Vagina (tissue), 2 donors: ENCODE data around the gene RALGAPA2. TPM values are rescaled to one million over a fixed set of nuclear protein-coding genes. Genes with fewer than 3 reads are reported as not detected.

ENCODE experiments used
- DNase-seq, 2 donors: peaks; one replicate each; pipeline ENCODE4 v3.0.0-alpha.2; 2017; ENCODE audit errors: extremely low spot score in 2 of 2
- H3K27ac ChIP-seq: fragments of 200-600 bp; sonication (generic); one replicate; pipeline ENCODE4 v1.5.1; 2019
- H3K27me3 ChIP-seq: fragments of 200-600 bp; sonication (generic); one replicate; pipeline ENCODE4 v1.5.1; 2019
- H3K36me3 ChIP-seq, 2 donors: fragments of 200-600 bp; sonication (generic); one replicate each; pipeline ENCODE4 v1.5.1; 2017 to 2019
- H3K4me1 ChIP-seq: fragments of 200-600 bp; sonication (generic); one replicate; pipeline ENCODE4 v1.5.1; 2019
- H3K4me3 ChIP-seq, 2 donors: fragments of 200-600 bp; sonication (generic); 1 replicate in 1 of 2; 2 replicates in 1 of 2; pipeline ENCODE4 v1.5.1; 2016 to 2019
- H3K9me3 ChIP-seq: fragments of 200-600 bp; sonication (generic); one replicate; pipeline ENCODE4 v1.5.1; 2019
- POLR2A ChIP-seq, 2 donors: fragments of 450-650 bp; IDR thresholded peaks; one replicate each; pipeline ENCODE4 v1.6.1; 2017; ENCODE audit warnings: antibody characterized with exemption in 2 of 2, mild to moderate bottlenecking in 2 of 2, moderate library complexity in 2 of 2
- POLR2AphosphoS5 ChIP-seq, 2 donors: sonication (generic); formaldehyde crosslinking; IDR thresholded peaks; one replicate each; pipeline ENCODE4 v1.9.0; 2017; ENCODE audit warnings: antibody characterized with exemption in 2 of 2, mild to moderate bottlenecking in 2 of 2, low read depth in 1 of 2; ENCODE audit not compliant: insufficient read depth in 1 of 2
- intact Hi-C: fragments of 100-400 bp; cut with DNase I; formaldehyde crosslinking; loops from one replicate; pipeline ENCODE4 v1.15.1; 2023
- total RNA-seq: library from RNA; depleted of rRNA; stranded (reverse); fragments of >200 nt; gene quantifications from one replicate; pipeline ENCODE4 v1.2.3, GENCODE V29; 2016
- TF ChIP-seq, protein P1 (sequence below), 3 experiments: fragments of 450-650 bp in 2 of 3; fragments of 200-600 bp in 1 of 3; sonication (generic) in 1 of 3; IDR thresholded peaks; one replicate each; pipeline ENCODE4 v1.5.1; 2017 to 2019; ENCODE audit warnings: antibody characterized with exemption in 3 of 3, mild to moderate bottlenecking in 2 of 3, moderate library complexity in 2 of 3

RALGAPA2 gene
- 31.9 TPM for total RNA-seq

DNA sequence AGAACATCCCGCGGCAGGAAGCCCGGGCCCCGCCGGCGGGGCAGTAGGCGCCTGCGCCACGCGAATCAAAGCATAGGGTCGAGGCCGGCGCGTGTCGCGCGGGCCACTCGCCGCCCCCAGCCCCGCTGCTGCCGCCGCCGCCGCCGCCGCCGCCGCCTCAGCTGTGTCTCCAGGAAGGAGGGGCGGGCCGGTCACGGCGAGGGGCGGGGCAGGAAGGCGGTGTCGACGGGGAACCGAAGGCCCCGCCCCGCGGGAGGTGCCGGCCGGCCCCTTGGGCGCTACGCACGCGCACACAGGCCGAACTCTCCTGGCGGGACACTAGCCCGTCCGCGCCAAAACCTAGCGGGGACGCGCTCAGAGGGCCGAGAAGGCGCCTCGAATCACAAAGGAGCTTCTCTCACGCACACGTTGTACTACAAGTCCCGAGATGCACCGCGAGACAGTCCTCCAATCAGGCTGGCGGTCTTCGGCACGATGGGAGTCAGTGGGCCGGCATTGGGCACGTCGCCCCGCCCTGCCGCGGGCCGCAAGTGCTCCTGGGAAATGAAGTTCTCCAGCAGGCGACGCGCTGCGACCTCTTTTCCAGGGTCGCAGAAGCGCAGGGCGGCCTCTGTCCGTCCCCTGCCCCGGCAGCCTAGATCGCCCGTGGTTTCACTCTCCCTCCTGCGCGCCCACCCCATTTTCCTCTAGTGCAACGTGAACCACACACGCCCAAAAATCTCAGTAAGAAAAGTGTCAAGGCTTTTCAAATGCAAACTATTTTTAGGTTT lies at the start of gene RALGAPA2:
Gene RALGAPA2, minus strand, starts transcription at position 171 of the 770 bp plus-strand sequence. Its CDS starts 164 bp downstream, at position 7.
- DNase-seq, result peak in 1 of 2 donors; percentile 98
- H3K36me3 ChIP-seq, result no peaks in the 10 kb centered on the region

DNA sequence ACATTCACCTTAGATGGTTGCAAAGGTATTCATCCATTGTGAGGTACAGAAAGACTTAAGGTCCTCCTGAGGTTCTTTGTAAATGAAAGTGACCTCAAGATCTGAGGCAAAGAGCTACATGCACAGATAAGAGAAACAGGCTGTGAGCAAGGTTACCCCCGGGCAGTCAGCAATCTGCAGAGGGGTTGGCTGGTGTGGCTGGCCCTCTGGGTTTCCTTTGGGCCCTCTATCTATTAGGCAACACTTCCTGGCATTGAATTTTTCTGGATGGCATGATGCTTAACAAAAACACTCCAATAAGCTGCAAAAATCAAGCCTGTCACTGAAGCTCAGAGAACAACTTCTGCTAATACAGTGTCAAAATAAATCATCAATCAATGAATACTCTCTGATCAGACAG lies 48.9 kb upstream of the RALGAPA2 start:
- no peaks in the 10 kb centered on the region for H3K4me1 ChIP-seq
- TF ChIP-seq POLR2AphosphoS5 (IDR thresholded peaks at IDR 0.05; ENCODE audit: insufficient read depth in 1 of 2, low read depth in 1 of 2), result no peak
- TF ChIP-seq POLR2A (IDR thresholded peaks at IDR 0.05), result no peak
- TF ChIP-seq, protein P1, sequence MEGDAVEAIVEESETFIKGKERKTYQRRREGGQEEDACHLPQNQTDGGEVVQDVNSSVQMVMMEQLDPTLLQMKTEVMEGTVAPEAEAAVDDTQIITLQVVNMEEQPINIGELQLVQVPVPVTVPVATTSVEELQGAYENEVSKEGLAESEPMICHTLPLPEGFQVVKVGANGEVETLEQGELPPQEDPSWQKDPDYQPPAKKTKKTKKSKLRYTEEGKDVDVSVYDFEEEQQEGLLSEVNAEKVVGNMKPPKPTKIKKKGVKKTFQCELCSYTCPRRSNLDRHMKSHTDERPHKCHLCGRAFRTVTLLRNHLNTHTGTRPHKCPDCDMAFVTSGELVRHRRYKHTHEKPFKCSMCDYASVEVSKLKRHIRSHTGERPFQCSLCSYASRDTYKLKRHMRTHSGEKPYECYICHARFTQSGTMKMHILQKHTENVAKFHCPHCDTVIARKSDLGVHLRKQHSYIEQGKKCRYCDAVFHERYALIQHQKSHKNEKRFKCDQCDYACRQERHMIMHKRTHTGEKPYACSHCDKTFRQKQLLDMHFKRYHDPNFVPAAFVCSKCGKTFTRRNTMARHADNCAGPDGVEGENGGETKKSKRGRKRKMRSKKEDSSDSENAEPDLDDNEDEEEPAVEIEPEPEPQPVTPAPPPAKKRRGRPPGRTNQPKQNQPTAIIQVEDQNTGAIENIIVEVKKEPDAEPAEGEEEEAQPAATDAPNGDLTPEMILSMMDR (IDR thresholded peaks at IDR 0.05), result no peak
- no peaks in the 10 kb centered on the region for H3K27me3 ChIP-seq
- no peak overlapping the region for H3K4me3 ChIP-seq
- no peaks in the 10 kb centered on the region for H3K36me3 ChIP-seq
- no peak for DNase-seq
- no peaks in the 10 kb centered on the region for H3K9me3 ChIP-seq
- intact Hi-C loops, result no loop called here
- H3K27ac ChIP-seq, result no peak overlapping the region

More for the DNA sequence above, at the start of gene RALGAPA2:
- H3K27me3 ChIP-seq, result no peaks in the 10 kb centered on the region
- TF ChIP-seq, protein P1 (IDR thresholded peaks at IDR 0.05), result peak in 1 of 3 experiments; percentile 3
- TF ChIP-seq POLR2A (IDR thresholded peaks at IDR 0.05), result peak in 1 of 2 donors; percentile 81
- TF ChIP-seq POLR2AphosphoS5 (IDR thresholded peaks at IDR 0.05; ENCODE audit: insufficient read depth in 1 of 2, low read depth in 1 of 2), result peak; percentile 71 to 85
- H3K4me1 ChIP-seq, result peaks cover 19% of the 10 kb centered on the region
- peak within 1 kb of the TSS; percentile 87 to 89 for H3K4me3 ChIP-seq
- H3K27ac ChIP-seq, result peak within 1 kb of the TSS; percentile 83
- H3K9me3 ChIP-seq, result no peaks in the 10 kb centered on the region
- intact Hi-C loops, result no loop called here

DNA sequence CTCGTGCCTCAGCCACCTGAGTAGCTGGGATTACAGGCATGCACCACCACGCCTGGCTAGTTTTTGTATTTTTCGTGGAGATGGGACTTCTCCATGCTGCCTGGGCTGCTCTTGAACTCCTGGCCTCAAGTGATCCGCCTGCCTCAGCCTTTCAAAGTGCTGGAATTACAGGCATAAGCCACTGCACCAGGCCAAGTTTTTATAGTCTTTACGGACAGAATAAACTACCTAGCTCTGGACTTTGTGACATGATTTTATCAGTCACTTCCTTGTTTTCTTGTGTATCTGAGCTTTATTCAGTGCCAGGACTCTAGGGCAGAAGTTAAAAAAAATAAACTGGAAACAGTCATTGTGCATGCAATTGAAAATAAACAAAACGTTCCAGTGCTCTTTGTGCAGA lies 46.7 kb upstream of the RALGAPA2 start:
- Histone ChIP-seq H3K9me3 (no peaks in the 10 kb centered on the region), H3K27me3 (no peaks in the 10 kb centered on the region), H3K4me1 (no peaks in the 10 kb centered on the region), H3K36me3 (no peaks in the 10 kb centered on the region), H3K4me3 (no peak overlapping the region), H3K27ac (peak overlapping the region; percentile 35)
- intact Hi-C loops, result no loop called here
- peak in 1 of 2 donors; percentile 32 for DNase-seq
- TF ChIP-seq POLR2A (IDR thresholded peaks at IDR 0.05) (no peak), POLR2AphosphoS5 (IDR thresholded peaks at IDR 0.05; ENCODE audit: insufficient read depth in 1 of 2, low read depth in 1 of 2) (peak in 1 of 2 donors; percentile 72)

DNA sequence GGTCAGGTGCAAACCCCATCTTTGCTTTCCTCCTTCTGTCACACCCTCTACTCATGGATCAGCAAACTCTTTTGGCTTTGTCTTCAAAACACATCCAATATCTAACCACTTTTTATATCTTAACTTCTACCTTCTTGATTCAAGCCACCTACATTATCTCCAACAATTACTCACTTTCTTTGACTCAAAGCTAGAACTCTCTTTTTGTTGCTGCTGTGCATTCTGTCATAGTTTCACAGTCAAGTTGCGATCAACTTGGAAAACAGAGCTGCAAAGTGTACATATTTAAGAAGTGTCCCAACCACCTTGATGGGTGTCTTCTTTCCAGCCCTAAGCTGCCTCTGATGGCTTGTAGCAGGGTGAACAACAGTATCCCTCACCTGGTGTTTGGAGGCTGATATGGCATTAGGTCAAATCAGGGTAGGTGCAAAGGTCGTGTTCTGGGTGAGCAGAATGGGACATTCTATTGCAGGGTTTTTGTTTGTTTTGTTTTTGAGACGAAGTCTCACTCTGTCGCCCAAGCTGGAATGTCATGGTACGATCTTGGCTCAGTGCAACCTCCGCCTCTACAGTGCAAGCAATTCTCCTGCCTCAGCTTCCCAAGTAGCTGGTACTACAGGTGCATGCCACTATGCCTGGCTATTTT lies 43.4 kb upstream of the RALGAPA2 start:
- Histone ChIP-seq H3K9me3 (no peaks in the 10 kb centered on the region), H3K27ac (no peak overlapping the region), H3K36me3 (no peaks in the 10 kb centered on the region), H3K4me3 (no peak overlapping the region), H3K4me1 (no peaks in the 10 kb centered on the region), H3K27me3 (no peaks in the 10 kb centered on the region)
- intact Hi-C loops, result no loop called here
- TF ChIP-seq POLR2A (IDR thresholded peaks at IDR 0.05) (no peak), POLR2AphosphoS5 (IDR thresholded peaks at IDR 0.05; ENCODE audit: insufficient read depth in 1 of 2, low read depth in 1 of 2) (no peak)
- TF ChIP-seq, protein P1 (IDR thresholded peaks at IDR 0.05), result no peak
- DNase-seq, result peak in 1 of 2 donors; percentile 58

DNA sequence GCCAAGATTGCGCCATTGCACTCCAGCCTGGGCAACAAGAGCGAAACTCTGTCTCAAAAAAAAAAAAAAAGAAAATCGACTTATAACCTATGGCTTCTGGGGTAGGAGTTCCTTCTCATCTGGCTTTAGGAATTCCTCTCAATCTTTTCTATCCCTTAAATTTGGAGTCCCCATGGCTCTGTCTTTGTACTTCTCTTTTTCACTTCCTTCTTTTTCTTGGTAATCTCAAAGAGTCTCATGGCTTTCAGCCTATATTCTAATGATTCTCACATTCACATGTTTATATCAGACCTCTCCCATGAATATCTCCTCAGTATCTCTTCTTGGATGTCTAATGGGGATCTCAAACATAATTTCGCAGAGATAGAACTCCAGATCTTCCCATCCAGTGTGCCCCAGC lies 42.8 kb upstream of the RALGAPA2 start:
- no peak for DNase-seq
- H3K27ac ChIP-seq, result no peak overlapping the region
- TF ChIP-seq, protein P1 (IDR thresholded peaks at IDR 0.05), result no peak
- TF ChIP-seq POLR2AphosphoS5 (IDR thresholded peaks at IDR 0.05; ENCODE audit: insufficient read depth in 1 of 2, low read depth in 1 of 2) (no peak), POLR2A (IDR thresholded peaks at IDR 0.05) (no peak)
- no peaks in the 10 kb centered on the region for H3K4me1 ChIP-seq
- H3K9me3 ChIP-seq, result no peaks in the 10 kb centered on the region
- H3K27me3 ChIP-seq, result no peaks in the 10 kb centered on the region
- H3K36me3 ChIP-seq, result no peaks in the 10 kb centered on the region
- intact Hi-C loops, result no loop called here
- no peak overlapping the region for H3K4me3 ChIP-seq
